CD8-positive, alpha-beta memory T cell (primary cell): ENCODE results near the gene CEP192. TPM values are rescaled to one million over a fixed set of nuclear protein-coding genes. Genes with fewer than 3 reads are reported as not detected.

Experiments used
- CTCF ChIA-PET: fragments of 350-600 bp; sonication (Branson Sonifier 250); formaldehyde crosslinking; loops from one replicate; lab custom pipeline; 2021; ENCODE audit warnings: antibody characterized with exemption; lab: Charles Lee
- POLR2A ChIA-PET: fragments of 350-600 bp; sonication (Branson Sonifier 250); formaldehyde crosslinking; loops from one replicate; lab custom pipeline; 2021; ENCODE audit warnings: antibody characterized with exemption; lab: Charles Lee
- DNase-seq, 5 donors: peaks; one replicate each; pipeline versions ENCODE4 v3.0.0 to v3.0.0-alpha.2; 2020 to 2022; ENCODE audit warnings: mixed read lengths in 1 of 5
- H3K27ac ChIP-seq: one replicate; pipeline ENCODE4 v1.7.0; 2013; ENCODE audit warnings: low read depth, mild to moderate bottlenecking, low read length, moderate library complexity
- H3K27me3 ChIP-seq: 2 replicates; pipeline ENCODE4 v1.7.0; 2013; ENCODE audit warnings: low read length, mild to moderate bottlenecking; ENCODE audit not compliant: insufficient read depth, poor library complexity, severe bottlenecking
- H3K36me3 ChIP-seq: 2 replicates; pipeline ENCODE4 v1.7.0; 2013; ENCODE audit warnings: mild to moderate bottlenecking, low read length, moderate library complexity; ENCODE audit not compliant: insufficient read depth
- H3K4me1 ChIP-seq: 2 replicates; pipeline ENCODE4 v1.7.0; 2013; ENCODE audit warnings: mild to moderate bottlenecking, low read length, moderate library complexity; ENCODE audit not compliant: insufficient read depth
- H3K4me3 ChIP-seq: 2 replicates; pipeline ENCODE4 v1.7.0; 2013; ENCODE audit warnings: mild to moderate bottlenecking, low read length
- H3K9me3 ChIP-seq: 2 replicates; pipeline ENCODE4 v1.7.0; 2013; ENCODE audit warnings: mild to moderate bottlenecking, low read length
- H3K27ac Mint-ChIP-seq, 8 donors: one replicate each; pipeline ENCODE4 v1.8.0; 2020 to 2021; ENCODE audit warnings: mixed read lengths in 8 of 8, mild to moderate bottlenecking in 6 of 8, inconsistent platforms in 3 of 8, moderate library complexity in 3 of 8
- H3K27me3 Mint-ChIP-seq, 2 donors: one replicate each; pipeline ENCODE4 v1.8.0; 2020 to 2021; ENCODE audit warnings: mixed read lengths in 2 of 2, mild to moderate bottlenecking in 1 of 2, moderate library complexity in 1 of 2
- H3K36me3 Mint-ChIP-seq, 3 donors: one replicate each; pipeline ENCODE4 v1.8.0; 2020 to 2021; ENCODE audit warnings: mixed read lengths in 3 of 3, inconsistent platforms in 1 of 3, mild to moderate bottlenecking in 1 of 3
- H3K4me1 Mint-ChIP-seq, 3 donors: one replicate each; pipeline ENCODE4 v1.8.0; 2020 to 2021; ENCODE audit warnings: mixed read lengths in 3 of 3, inconsistent platforms in 1 of 3, mild to moderate bottlenecking in 1 of 3
- H3K4me3 Mint-ChIP-seq, 7 donors: one replicate each; pipeline ENCODE4 v1.8.0; 2020 to 2021; ENCODE audit warnings: mixed read lengths in 7 of 7, mild to moderate bottlenecking in 6 of 7, moderate library complexity in 4 of 7, inconsistent platforms in 2 of 7
- H3K9me3 Mint-ChIP-seq, 5 donors: one replicate each; pipeline ENCODE4 v1.8.0; 2020 to 2022; ENCODE audit warnings: mixed read lengths in 5 of 5, mild to moderate bottlenecking in 3 of 5, moderate library complexity in 2 of 5, inconsistent platforms in 1 of 5
- polyA plus RNA-seq: library from polyadenylated mRNA; unstranded; fragments of 300-500 nt; fragmentation: Illumina TruSeq; gene quantifications from one replicate; pipeline ENCODE4 v1.2.3, GENCODE V29; 2021
- total RNA-seq, 2 experiments: library from RNA; stranded (reverse); gene quantifications; one replicate each; pipeline ENCODE4 v1.2.3, GENCODE V29; 2021

The CEP192 gene
- total and polyA plus RNA-seq, 3 experiments from 2014 or later: 6.5 to 24.3 (median 21.9) TPM

GRCh38 chr18:13107074-13107473 lies 115.9 kb downstream of the CEP192 start:
- Histone ChIP-seq H3K27ac (no peak overlapping the region), H3K4me3 (no peak overlapping the region), H3K36me3 (peaks cover 43% of the 10 kb centered on the region), H3K4me1 (no peaks in the 10 kb centered on the region), H3K27me3 (no peaks in the 10 kb centered on the region), H3K9me3 (no peaks in the 10 kb centered on the region)
- peaks cover 52 to 79% (median 61%) of the 10 kb centered on the region in 3 donors for H3K36me3 Mint-ChIP-seq
- ChIA-PET CTCF (no interaction called here), POLR2A (no interaction called here)
- H3K4me3 Mint-ChIP-seq: no peak overlapping the region
- no peaks in the 10 kb centered on the region for H3K4me1 Mint-ChIP-seq
- H3K9me3 Mint-ChIP-seq: no peaks in the 10 kb centered on the region
- no peak for DNase-seq
- peaks cover 0 to 2% of the 10 kb centered on the region in 2 donors for H3K27me3 Mint-ChIP-seq
- H3K27ac Mint-ChIP-seq: peak overlapping the region in 3 of 8 donors; percentile 44 to 54 (median 46)

DNA sequence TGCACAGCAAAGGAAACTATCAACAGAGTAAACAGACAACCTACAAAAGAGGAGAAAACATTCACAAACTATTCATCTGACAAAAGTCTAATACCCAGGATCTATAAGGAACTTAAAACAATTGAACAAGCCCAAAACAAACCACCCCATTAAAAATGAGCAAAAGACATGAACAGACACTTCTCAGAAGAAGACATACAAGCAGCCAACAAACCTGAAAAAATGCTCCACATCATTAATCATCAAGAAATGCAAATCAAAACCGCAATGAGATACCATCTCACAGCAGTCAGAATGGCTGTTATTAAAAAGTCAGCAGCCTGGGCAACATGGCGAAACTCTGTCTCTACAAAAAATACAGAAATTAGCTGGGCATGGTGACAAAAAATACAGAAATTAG lies 117.2 kb downstream of the CEP192 start:
- ChIA-PET POLR2A (no interaction called here), CTCF (interaction anchor here (1.6 kb wide), 1 partner anchor 9 kb away, joined by 4 read pairs; no protein-coding TSS in a partner anchor)
- peaks cover 32% of the 10 kb centered on the region for H3K36me3 ChIP-seq
- no peak for DNase-seq
- Mint-ChIP-seq H3K9me3 (no peaks in the 10 kb centered on the region), H3K4me1 (no peaks in the 10 kb centered on the region), H3K36me3 (peaks cover 42 to 71% (median 52%) of the 10 kb centered on the region in 3 donors), H3K4me3 (no peak overlapping the region), H3K27me3 (peaks cover 0 to 2% of the 10 kb centered on the region in 2 donors), H3K27ac (no peak overlapping the region)
- no peaks in the 10 kb centered on the region for H3K4me1 ChIP-seq
- no peaks in the 10 kb centered on the region for H3K9me3 ChIP-seq
- H3K27ac ChIP-seq: no peak overlapping the region
- H3K4me3 ChIP-seq: no peak overlapping the region
- no peaks in the 10 kb centered on the region for H3K27me3 ChIP-seq

- CTCF ChIA-PET: interaction anchor here (0.7 kb wide), 1 partner anchor 11 kb away, joined by 3 read pairs; no protein-coding TSS in a partner anchor
Measured at GRCh38 chr18:13110559-13110958, 119.4 kb downstream of the CEP192 start.

GRCh38 chr18:13112982-13113381 lies 121.8 kb downstream of the CEP192 start:
- H3K27me3 Mint-ChIP-seq: peaks cover 0 to 2% of the 10 kb centered on the region in 2 donors
- Histone ChIP-seq H3K4me3 (no peak overlapping the region), H3K27ac (no peak overlapping the region), H3K4me1 (no peaks in the 10 kb centered on the region), H3K36me3 (peaks cover 10% of the 10 kb centered on the region), H3K9me3 (no peaks in the 10 kb centered on the region), H3K27me3 (no peaks in the 10 kb centered on the region)
- DNase-seq: peak in 2 of 5 donors; percentile 7 to 51
- H3K4me3 Mint-ChIP-seq: no peak overlapping the region
- ChIA-PET POLR2A (no interaction called here), CTCF (no interaction called here)
- H3K27ac Mint-ChIP-seq: no peak overlapping the region
- no peaks in the 10 kb centered on the region for H3K4me1 Mint-ChIP-seq
- peaks cover 18 to 62% (median 19%) of the 10 kb centered on the region in 3 donors for H3K36me3 Mint-ChIP-seq
- H3K9me3 Mint-ChIP-seq: no peaks in the 10 kb centered on the region

More at GRCh38 chr18:13110559-13110958, 119.4 kb downstream of the CEP192 start:
- no peak for DNase-seq
- H3K36me3 ChIP-seq: peaks cover 24% of the 10 kb centered on the region
- no peaks in the 10 kb centered on the region for H3K4me1 ChIP-seq
- Mint-ChIP-seq H3K9me3 (no peaks in the 10 kb centered on the region), H3K27ac (no peak overlapping the region), H3K36me3 (peaks cover 37 to 67% (median 42%) of the 10 kb centered on the region in 3 donors), H3K4me3 (no peak overlapping the region), H3K27me3 (peaks cover 0 to 2% of the 10 kb centered on the region in 2 donors), H3K4me1 (no peaks in the 10 kb centered on the region)
- H3K9me3 ChIP-seq: no peaks in the 10 kb centered on the region
- no peak overlapping the region for H3K27ac ChIP-seq
- POLR2A ChIA-PET: no interaction called here
- no peaks in the 10 kb centered on the region for H3K27me3 ChIP-seq
- H3K4me3 ChIP-seq: no peak overlapping the region

DNA sequence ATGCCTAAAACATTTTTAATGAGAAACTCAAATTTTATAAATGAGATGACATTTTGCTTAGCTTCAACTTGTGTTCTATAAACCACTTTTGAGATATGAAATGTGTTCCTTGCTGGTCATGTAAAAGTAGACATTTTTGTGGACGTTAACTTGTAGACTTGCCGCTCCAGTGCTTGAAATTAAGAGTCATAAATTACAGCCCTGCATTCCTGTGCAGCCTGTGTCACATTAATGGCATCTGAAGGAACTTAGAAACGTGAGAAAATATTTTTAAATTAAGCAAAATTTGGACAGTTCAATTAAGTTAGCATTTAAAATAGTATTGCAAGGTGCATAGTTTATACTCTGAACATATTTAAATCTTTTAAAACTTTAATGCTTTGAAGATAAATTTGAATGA lies 129.1 kb downstream of the CEP192 start:
- Mint-ChIP-seq H3K36me3 (peaks cover 0 to 51% (median 15%) of the 10 kb centered on the region in 3 donors), H3K4me3 (no peak overlapping the region), H3K27ac (peak overlapping the region in 1 of 8 donors; percentile 3), H3K4me1 (peaks cover 0 to 6% (median 0%) of the 10 kb centered on the region in 3 donors), H3K27me3 (no peaks in the 10 kb centered on the region), H3K9me3 (no peaks in the 10 kb centered on the region)
- H3K27me3 ChIP-seq: no peaks in the 10 kb centered on the region
- no peak for DNase-seq
- no peak overlapping the region for H3K27ac ChIP-seq
- H3K36me3 ChIP-seq: peaks cover 16% of the 10 kb centered on the region
- no peaks in the 10 kb centered on the region for H3K4me1 ChIP-seq
- H3K9me3 ChIP-seq: no peaks in the 10 kb centered on the region
- POLR2A ChIA-PET: no interaction called here
- H3K4me3 ChIP-seq: no peak overlapping the region
- CTCF ChIA-PET: interaction anchor here (1.2 kb wide), 1 partner anchor 221 kb away, joined by 3 read pairs; no protein-coding TSS in a partner anchor

DNA sequence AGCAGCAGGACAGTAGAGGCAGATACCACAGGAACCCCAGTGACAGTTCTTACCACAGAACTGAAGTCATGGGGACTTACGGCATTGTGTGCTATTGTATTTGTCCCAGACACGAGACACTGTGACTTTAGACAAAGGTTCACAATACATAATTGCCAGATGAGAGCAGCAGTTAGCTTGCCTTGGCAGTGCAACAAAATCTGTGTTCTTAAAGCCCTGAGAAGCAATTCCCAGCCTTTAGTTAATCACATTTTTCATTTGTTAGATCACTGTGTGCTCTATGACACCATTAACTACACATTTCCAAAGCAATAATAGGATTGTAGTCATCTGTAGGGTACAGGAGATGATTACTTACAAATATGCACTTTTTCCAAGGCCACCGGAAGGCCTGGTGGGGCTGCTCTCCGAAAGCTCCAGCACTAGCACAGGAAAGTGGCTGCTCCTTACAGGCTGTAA lies 129.8 kb downstream of the CEP192 start:
- Mint-ChIP-seq H3K27me3 (no peaks in the 10 kb centered on the region), H3K27ac (no peak overlapping the region), H3K36me3 (peaks cover 0 to 49% (median 14%) of the 10 kb centered on the region in 3 donors), H3K4me1 (peaks cover 0 to 8% (median 0%) of the 10 kb centered on the region in 3 donors), H3K4me3 (no peak overlapping the region), H3K9me3 (no peaks in the 10 kb centered on the region)
- H3K36me3 ChIP-seq: peaks cover 15% of the 10 kb centered on the region
- DNase-seq: no peak
- ChIA-PET CTCF (no interaction called here), POLR2A (no interaction called here)
- H3K9me3 ChIP-seq: no peaks in the 10 kb centered on the region
- no peaks in the 10 kb centered on the region for H3K27me3 ChIP-seq
- no peak overlapping the region for H3K4me3 ChIP-seq
- H3K4me1 ChIP-seq: no peaks in the 10 kb centered on the region
- no peak overlapping the region for H3K27ac ChIP-seq

GRCh38 chr18:13124411-13124810 lies 133.2 kb downstream of the CEP192 start:
- Mint-ChIP-seq H3K36me3 (peaks cover 0 to 37% (median 3%) of the 10 kb centered on the region in 3 donors), H3K4me1 (peaks cover 0 to 8% (median 3%) of the 10 kb centered on the region in 3 donors), H3K4me3 (no peak overlapping the region), H3K27ac (peak overlapping the region in 2 of 8 donors; percentile 68 to 96), H3K9me3 (no peaks in the 10 kb centered on the region), H3K27me3 (no peaks in the 10 kb centered on the region)
- Histone ChIP-seq H3K36me3 (no peaks in the 10 kb centered on the region), H3K4me1 (no peaks in the 10 kb centered on the region), H3K9me3 (no peaks in the 10 kb centered on the region), H3K27me3 (no peaks in the 10 kb centered on the region), H3K4me3 (no peak overlapping the region), H3K27ac (no peak overlapping the region)
- POLR2A ChIA-PET: no interaction called here
- no peak for DNase-seq
- CTCF ChIA-PET: interaction anchor here (1.7 kb wide), 1 partner anchor 35 kb away, joined by 5 read pairs; no protein-coding TSS in a partner anchor

DNA sequence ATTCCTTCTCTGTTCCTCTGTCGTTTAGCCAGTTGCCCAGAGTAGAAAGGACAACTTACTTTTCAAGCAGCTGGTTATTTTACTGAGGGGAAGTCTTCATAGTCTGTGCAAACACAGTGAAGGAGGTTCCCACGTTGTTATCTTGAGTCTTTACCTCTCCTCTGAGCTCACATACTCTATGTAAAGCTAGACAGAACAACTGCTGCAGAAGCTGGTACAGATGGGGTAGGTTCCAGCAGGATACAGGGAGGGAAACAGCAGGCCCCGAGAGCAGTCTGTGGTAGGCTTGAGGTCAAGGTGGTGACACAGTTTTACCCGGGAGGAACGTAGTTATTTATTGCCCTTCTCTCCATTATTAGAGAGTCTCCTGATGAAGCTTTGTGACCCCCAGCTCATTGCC lies 134.0 kb downstream of the CEP192 start:
- no peak for DNase-seq
- Histone ChIP-seq H3K4me3 (no peak overlapping the region), H3K36me3 (no peaks in the 10 kb centered on the region), H3K27me3 (no peaks in the 10 kb centered on the region), H3K9me3 (no peaks in the 10 kb centered on the region), H3K4me1 (no peaks in the 10 kb centered on the region), H3K27ac (no peak overlapping the region)
- Mint-ChIP-seq H3K36me3 (peaks cover 0 to 33% (median 3%) of the 10 kb centered on the region in 3 donors), H3K4me1 (peaks cover 0 to 14% (median 9%) of the 10 kb centered on the region in 3 donors), H3K27ac (peak overlapping the region; percentile 38 to 85 (median 66)), H3K27me3 (no peaks in the 10 kb centered on the region), H3K4me3 (no peak overlapping the region), H3K9me3 (no peaks in the 10 kb centered on the region)
- CTCF ChIA-PET: interaction anchor here (1.7 kb wide), 1 partner anchor 34 kb away, joined by 5 read pairs; no protein-coding TSS in a partner anchor
- POLR2A ChIA-PET: no interaction called here
